Kidney (tissue), 14 donors: ENCODE results near the gene RBM17. TPM values are rescaled to one million over a fixed set of nuclear protein-coding genes. Genes with fewer than 3 reads are reported as not detected.
"Not testable (repeated sequence)": the region's sequence is repeated elsewhere in the genome, so short reads cannot be mapped to it uniquely, and the experiment has no call there.

Experiments used
- DNase-seq, 5 donors: peaks; one replicate each; pipeline ENCODE4 v3.0.0-alpha.2; 2013 to 2020
- FAIRE-seq: peaks from 2 replicates; lab custom pipeline; 2012; peaks lifted over from hg19 to GRCh38; lab: Jason Lieb, UNC
- H3K27ac ChIP-seq, 2 donors: one replicate each; pipeline ENCODE4 v1.7.0; 2013; ENCODE audit warnings: low read depth in 2 of 2, low read length in 2 of 2, inconsistent platforms in 1 of 2
- H3K27me3 ChIP-seq: one replicate; pipeline ENCODE4 v1.7.1; 2013; ENCODE audit warnings: low read length, inconsistent platforms; ENCODE audit not compliant: control insufficient read depth, insufficient read depth
- H3K36me3 ChIP-seq, 3 donors: one replicate each; pipeline versions ENCODE4 v1.7.0 to v1.7.1; 2013; ENCODE audit warnings: low read length in 3 of 3, control low read depth in 1 of 3, inconsistent platforms in 1 of 3; ENCODE audit not compliant: insufficient read depth in 3 of 3, control insufficient read depth in 2 of 3
- H3K4me1 ChIP-seq, 3 donors: one replicate each; pipeline versions ENCODE4 v1.7.0 to v1.7.1; 2013; ENCODE audit warnings: low read length in 3 of 3, inconsistent platforms in 1 of 3, low read depth in 1 of 3; ENCODE audit not compliant: control insufficient read depth in 2 of 3, insufficient read depth in 2 of 3
- H3K4me3 ChIP-seq, 3 donors: one replicate each; pipeline versions ENCODE4 v1.7.0 to v1.8.1; 2013; ENCODE audit warnings: low read length in 3 of 3, control low read depth in 1 of 3, inconsistent platforms in 1 of 3
- H3K9ac ChIP-seq, 3 donors: one replicate each; pipeline versions ENCODE4 v1.7.0 to v1.7.1; 2013; ENCODE audit warnings: low read length in 3 of 3, control low read depth in 1 of 3, inconsistent platforms in 1 of 3
- H3K9me3 ChIP-seq, 3 donors: one replicate each; pipeline versions ENCODE4 v1.7.0 to v1.7.1; 2013; ENCODE audit warnings: low read length in 3 of 3, control low read depth in 1 of 3, inconsistent platforms in 1 of 3; ENCODE audit not compliant: control insufficient read depth in 2 of 3, insufficient read depth in 1 of 3
- intact Hi-C: fragments of 100-400 bp; cut with DNase I; formaldehyde crosslinking; loops from one replicate; pipeline ENCODE4 v1.11.1; 2022
- polyA plus RNA-seq: library from polyadenylated mRNA; stranded (reverse); fragments of 350-450 nt; fragmentation: Illumina TruSeq; extraction: RNeasy Lipid Tissue Mini Kit (QIAGEN cat#74804); gene quantifications from one replicate; pipeline ENCODE4 v1.2.3, GENCODE V29; 2014; ENCODE audit warnings: low read depth, low replicate concordance; ENCODE audit not compliant: insufficient read depth
- total RNA-seq: library from RNA; stranded (reverse); fragmentation: NEBNext Ultra II Directional; extraction: Animal tissue kit (Norgen Biotek cat#: 25700); gene quantifications from one replicate; pipeline ENCODE4 v1.2.1, GENCODE V29; 2021
- TF ChIP-seq, protein P1 (sequence below): IDR thresholded peaks from 3 replicates; pipeline ENCODE4 v1.5.1; 2012; ENCODE audit warnings: mild to moderate bottlenecking, moderate library complexity, borderline replicate concordance; ENCODE audit not compliant: insufficient read depth; ENCODE audit errors: extremely low read depth
- donor health status: control.
- donor health status: control.
- donor health status: control.
- donor health status: control.
- donor health status: control.
- donor health status: DM: yes; HTN: yes; CAD: no.
- donor health status: Normal renal cell carcinoma (clear cell type).

The RBM17 gene
- total and polyA plus RNA-seq, 2 donors from 2014 or later, result 46.4 to 91.9 TPM

DNA sequence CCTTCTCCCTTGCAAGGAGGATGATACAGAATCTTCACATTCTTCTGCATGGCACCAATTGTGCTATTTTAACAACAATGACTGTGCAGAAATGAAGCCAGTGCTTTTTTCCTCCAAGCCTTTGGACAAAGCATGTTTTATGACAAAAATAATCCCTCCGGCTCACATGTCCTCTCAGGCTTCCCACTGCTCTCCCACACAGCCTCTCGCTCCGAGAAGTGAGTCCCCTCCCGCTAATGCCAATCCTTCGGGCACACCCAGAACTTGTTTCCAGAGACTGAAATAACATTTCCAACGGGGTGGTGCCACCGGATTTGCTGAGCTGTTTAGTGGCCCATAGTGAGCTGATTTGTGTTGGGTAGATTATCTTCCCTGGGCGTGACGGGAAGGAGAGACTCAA, 35.8 kb downstream of the RBM17 start:
- intact Hi-C loops, result no loop called here
- Histone ChIP-seq H3K4me3 (no peak overlapping the region), H3K27me3 (no peaks in the 10 kb centered on the region), H3K9me3 (no peaks in the 10 kb centered on the region), H3K4me1 (no peaks in the 10 kb centered on the region), H3K9ac (no peak overlapping the region), H3K36me3 (no peaks in the 10 kb centered on the region), H3K27ac (no peak overlapping the region)
- DNase-seq, result peak in 3 of 5 donors; percentile 35 to 60 (median 54)
- no peak for FAIRE-seq
- TF ChIP-seq, protein P1, sequence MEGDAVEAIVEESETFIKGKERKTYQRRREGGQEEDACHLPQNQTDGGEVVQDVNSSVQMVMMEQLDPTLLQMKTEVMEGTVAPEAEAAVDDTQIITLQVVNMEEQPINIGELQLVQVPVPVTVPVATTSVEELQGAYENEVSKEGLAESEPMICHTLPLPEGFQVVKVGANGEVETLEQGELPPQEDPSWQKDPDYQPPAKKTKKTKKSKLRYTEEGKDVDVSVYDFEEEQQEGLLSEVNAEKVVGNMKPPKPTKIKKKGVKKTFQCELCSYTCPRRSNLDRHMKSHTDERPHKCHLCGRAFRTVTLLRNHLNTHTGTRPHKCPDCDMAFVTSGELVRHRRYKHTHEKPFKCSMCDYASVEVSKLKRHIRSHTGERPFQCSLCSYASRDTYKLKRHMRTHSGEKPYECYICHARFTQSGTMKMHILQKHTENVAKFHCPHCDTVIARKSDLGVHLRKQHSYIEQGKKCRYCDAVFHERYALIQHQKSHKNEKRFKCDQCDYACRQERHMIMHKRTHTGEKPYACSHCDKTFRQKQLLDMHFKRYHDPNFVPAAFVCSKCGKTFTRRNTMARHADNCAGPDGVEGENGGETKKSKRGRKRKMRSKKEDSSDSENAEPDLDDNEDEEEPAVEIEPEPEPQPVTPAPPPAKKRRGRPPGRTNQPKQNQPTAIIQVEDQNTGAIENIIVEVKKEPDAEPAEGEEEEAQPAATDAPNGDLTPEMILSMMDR, result no peak

DNA sequence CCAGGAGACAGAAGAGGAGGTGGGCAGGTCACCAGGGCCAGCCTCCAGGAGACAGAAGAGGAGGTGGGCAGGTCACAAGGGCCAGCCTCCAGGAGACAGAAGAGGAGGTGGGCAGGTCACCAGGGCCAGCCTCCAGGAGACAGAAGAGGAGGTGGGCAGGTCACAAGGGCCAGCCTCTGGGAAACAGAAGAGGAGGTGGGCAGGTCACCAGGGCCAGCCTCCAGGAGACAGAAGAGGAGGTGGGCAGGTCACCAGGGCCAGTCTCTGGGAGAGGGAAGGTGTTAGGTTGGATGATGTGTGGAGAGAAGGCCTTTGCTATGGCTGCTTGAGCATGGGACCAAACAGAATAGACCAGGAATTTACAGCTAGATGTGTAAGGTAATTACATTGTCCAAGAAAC, 38.6 kb downstream of the RBM17 start:
- intact Hi-C loops, FAIRE-seq: not testable (repeated sequence)

DNA sequence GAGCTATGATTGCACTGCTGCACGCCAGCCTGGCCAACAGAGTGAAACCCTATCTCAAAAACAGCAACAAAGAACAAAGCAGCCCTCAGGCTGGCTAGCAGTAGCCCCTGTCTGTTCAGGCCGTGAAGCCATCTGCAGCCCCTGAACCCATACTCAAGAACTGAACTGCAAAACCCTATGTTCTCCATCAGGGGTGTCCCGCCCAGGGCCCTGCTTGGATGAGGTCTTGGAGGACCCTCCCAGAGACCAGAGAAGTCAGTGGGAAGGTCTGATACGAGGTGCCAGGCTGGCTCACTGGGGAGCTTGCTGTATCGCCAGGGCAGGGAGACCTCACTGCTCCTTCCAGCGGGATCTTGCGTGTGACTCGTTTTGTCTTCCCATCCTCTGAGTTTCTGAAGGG, 39.3 kb downstream of the RBM17 start:
- H3K9me3 ChIP-seq, result no peaks in the 10 kb centered on the region
- no peak for DNase-seq
- TF ChIP-seq, protein P1, result no peak
- H3K4me3 ChIP-seq, result no peak overlapping the region
- no peaks in the 10 kb centered on the region for H3K27me3 ChIP-seq
- no peak overlapping the region for H3K9ac ChIP-seq
- H3K4me1 ChIP-seq, result no peaks in the 10 kb centered on the region
- intact Hi-C loops, result no loop called here
- no peaks in the 10 kb centered on the region for H3K36me3 ChIP-seq
- no peak for FAIRE-seq
- H3K27ac ChIP-seq, result no peak overlapping the region

More for the DNA sequence above, 38.6 kb downstream of the RBM17 start:
- not testable (repeated sequence) for DNase-seq, H3K9me3 ChIP-seq, H3K36me3 ChIP-seq, H3K27me3 ChIP-seq, H3K4me3 ChIP-seq, H3K27ac ChIP-seq, H3K9ac ChIP-seq, H3K4me1 ChIP-seq

DNA sequence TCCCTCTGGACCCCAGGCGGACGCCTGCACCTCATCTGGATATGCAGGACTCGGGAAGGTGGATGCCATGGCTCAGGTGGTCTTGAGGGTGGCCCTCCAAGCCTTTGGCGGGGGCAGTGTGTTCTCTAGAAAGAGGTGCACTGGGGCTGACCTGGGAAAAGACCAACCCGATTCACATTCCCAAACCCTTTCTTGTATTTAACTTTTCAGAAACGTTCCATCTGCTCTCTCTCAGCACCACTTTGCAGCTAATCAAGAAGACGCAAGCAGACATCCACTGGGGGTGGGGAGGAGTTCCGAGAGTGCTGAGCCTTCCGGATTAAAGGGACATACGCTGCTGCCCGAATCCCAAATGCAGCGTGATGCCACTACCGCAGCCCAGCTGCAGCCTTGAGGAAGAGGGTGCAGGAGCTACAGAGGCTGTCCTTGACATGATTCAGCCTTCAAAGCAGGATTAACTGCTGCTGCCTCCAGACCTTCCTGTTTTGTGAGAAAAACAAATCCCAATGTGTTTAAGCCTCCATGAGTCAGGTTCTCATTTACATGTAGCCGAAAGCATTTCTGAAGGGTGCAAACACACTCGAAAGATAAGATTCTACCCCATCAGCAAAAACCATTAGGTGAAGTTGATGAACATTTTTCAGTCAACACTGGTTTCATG, 39.9 kb downstream of the RBM17 start:
- H3K36me3 ChIP-seq, result no peaks in the 10 kb centered on the region
- FAIRE-seq (no peak), DNase-seq (peak in 2 of 5 donors; percentile 46 to 74)

More for the DNA sequence above, 39.9 kb downstream of the RBM17 start:
- intact Hi-C loops, result no loop called here
- Histone ChIP-seq H3K27ac (no peak overlapping the region), H3K27me3 (no peaks in the 10 kb centered on the region), H3K4me1 (no peaks in the 10 kb centered on the region), H3K9ac (no peak overlapping the region), H3K4me3 (no peak overlapping the region), H3K9me3 (no peaks in the 10 kb centered on the region)
- TF ChIP-seq, protein P1, result no peak
